ENCODE results near the gene PRICKLE2. TPM values are rescaled to one million over a fixed set of nuclear protein-coding genes. Genes with fewer than 3 reads are reported as not detected.

PRICKLE2 gene
- total RNA-seq, 1 experiment from 2014 or later, result 5.6 TPM

GRCh38 chr3:64078966-64079365 lies 146.3 kb downstream of the PRICKLE2 start:
- no peak for ATAC-seq
- no peaks in the 10 kb centered on the region; the same call in none of the 2 replicates for H3K27me3 Mint-ChIP-seq (ENCODE audit: low read depth)

More at GRCh38 chr3:64078966-64079365, 146.3 kb downstream of the PRICKLE2 start:
- H3K27ac Mint-ChIP-seq, result no peak overlapping the region
- ChIA-PET CTCF (no interaction called here), POLR2A (no interaction called here)
- no peak overlapping the region for H3K4me3 Mint-ChIP-seq
- H3K36me3 Mint-ChIP-seq, result no peaks in the 10 kb centered on the region
- TF ChIP-seq ERG (CRISPR knock-in tag; IDR thresholded peaks at IDR 0.05) (no peak), JUN (CRISPR knock-in tag; IDR thresholded peaks at IDR 0.05) (no peak), NR1H2 (CRISPR knock-in tag; IDR thresholded peaks at IDR 0.05) (no peak), ZNF416 (CRISPR knock-in tag; IDR thresholded peaks at IDR 0.05) (no peak), FOXP1 (CRISPR knock-in tag; IDR thresholded peaks at IDR 0.05; ENCODE audit: borderline replicate concordance) (no peak), PRDM15 (CRISPR knock-in tag; IDR thresholded peaks at IDR 0.05) (no peak), AR (CRISPR knock-in tag; IDR thresholded peaks at IDR 0.05) (no peak), AFF4 (CRISPR knock-in tag; IDR thresholded peaks at IDR 0.05; ENCODE audit: borderline replicate concordance) (no peak), ESRRA (CRISPR knock-in tag; IDR thresholded peaks at IDR 0.05; ENCODE audit: borderline replicate concordance) (no peak)
- no peaks in the 10 kb centered on the region for H3K9me3 Mint-ChIP-seq
- no peak for DNase-seq (ENCODE audit: low spot score)
- H3K4me1 Mint-ChIP-seq, result peaks cover 14% of the 10 kb centered on the region
